ENCODE measurements around the gene RNMT. TPM values are rescaled to one million over a fixed set of nuclear protein-coding genes. Genes with fewer than 3 reads are reported as not detected.

RNMT gene
- total and polyA plus RNA-seq, 2 experiments from 2014 or later, result 40.7 to 188 TPM

GRCh38 chr18:13703899-13704298 lies 22.6 kb upstream of the RNMT start:
- H3K27ac ChIP-seq (ENCODE audit: low read depth), result no peak overlapping the region
- H2AFZ ChIP-seq, result no peak overlapping the region
- H3K27me3 Mint-ChIP-seq (ENCODE audit: insufficient read depth, low read depth, poor library complexity), result no peaks in the 10 kb centered on the region
- H3K27me3 ChIP-seq (ENCODE audit: insufficient read depth), result no peaks in the 10 kb centered on the region
- peaks cover 78% of the 10 kb centered on the region for H3K9me3 Mint-ChIP-seq
- H3K4me3 ChIP-seq, result no peak overlapping the region
- DNase-seq (ENCODE audit: low spot score) (peak; percentile 49), ATAC-seq (no peak)
- H3K36me3 ChIP-seq (ENCODE audit: insufficient read depth), result peaks cover 8% of the 10 kb centered on the region
- H3K4me2 ChIP-seq, result no peak overlapping the region
- H3K9me2 ChIP-seq (ENCODE audit: insufficient read depth), result no peaks in the 10 kb centered on the region
- H3K4me1 ChIP-seq (ENCODE audit: insufficient read depth), result no peaks in the 10 kb centered on the region
- peaks cover 80% of the 10 kb centered on the region for H3K79me2 ChIP-seq (replicated peaks; ENCODE audit: insufficient read depth)
- H3K36me3 Mint-ChIP-seq (ENCODE audit: low read depth), result peaks cover 74% of the 10 kb centered on the region
- no peaks in the 10 kb centered on the region for H3K4me1 Mint-ChIP-seq
- no peak for TF ChIP-seq JUNB (IDR thresholded peaks at IDR 0.05; ENCODE audit: unreplicated experiment)
- no peak for TF ChIP-seq POLR2AphosphoS5 (IDR thresholded peaks at IDR 0.05; ENCODE audit: low read depth)
- no peak for TF ChIP-seq ZNF114 (CRISPR knock-in tag; IDR thresholded peaks at IDR 0.05)
- TF ChIP-seq NANOG (IDR thresholded peaks at IDR 0.05; ENCODE audit: borderline replicate concordance), result no peak
- no peak for TF ChIP-seq EZH2 (IDR thresholded peaks at IDR 0.05; ENCODE audit: low read depth, unreplicated experiment)
- no peaks in the 10 kb centered on the region for H3F3A ChIP-seq (replicated peaks; ENCODE audit: low read depth)
- no peak overlapping the region for H3K27ac Mint-ChIP-seq
- no peak overlapping the region for H3K4me3 Mint-ChIP-seq
- H4K20me1 ChIP-seq (replicated peaks; ENCODE audit: insufficient read depth), result no peaks in the 10 kb centered on the region

- peaks cover 9% of the 10 kb centered on the region; the same call in 1 of the 2 replicates for H4K20me1 ChIP-seq (replicated peaks; ENCODE audit: insufficient read depth)
- no peaks in the 10 kb centered on the region for H3F3A ChIP-seq (replicated peaks; ENCODE audit: low read depth)
- no peak overlapping the region for H2AFZ ChIP-seq
- H3K9me2 ChIP-seq (ENCODE audit: insufficient read depth), result no peaks in the 10 kb centered on the region
- peaks cover 2% of the 10 kb centered on the region for H3K27me3 Mint-ChIP-seq (ENCODE audit: insufficient read depth, low read depth, poor library complexity)
- H3K4me1 ChIP-seq (ENCODE audit: insufficient read depth), result peaks cover 9% of the 10 kb centered on the region; the same call in 1 of the 2 replicates
- no peak overlapping the region for H3K27ac ChIP-seq (ENCODE audit: low read depth)
- no peak overlapping the region for H3K4me3 Mint-ChIP-seq
- peaks cover 19% of the 10 kb centered on the region for H3K4me1 Mint-ChIP-seq
- H3K36me3 Mint-ChIP-seq (ENCODE audit: low read depth), result peaks cover 34% of the 10 kb centered on the region
- no peak overlapping the region for H3K4me2 ChIP-seq
- no peak for DNase-seq (ENCODE audit: low spot score)
- H3K36me3 ChIP-seq (ENCODE audit: insufficient read depth), result no peaks in the 10 kb centered on the region; the same call in 1 of the 2 replicates
- no peak overlapping the region for H3K4me3 ChIP-seq
- peaks cover 23% of the 10 kb centered on the region for H3K9me3 Mint-ChIP-seq
- H3K79me2 ChIP-seq (replicated peaks; ENCODE audit: insufficient read depth), result peaks cover 96% of the 10 kb centered on the region
- ATAC-seq, result no peak
- no peaks in the 10 kb centered on the region for H3K27me3 ChIP-seq (ENCODE audit: insufficient read depth)
- H3K27ac Mint-ChIP-seq, result no peak overlapping the region
- TF ChIP-seq EZH2 (IDR thresholded peaks at IDR 0.05; ENCODE audit: low read depth, unreplicated experiment), result no peak
- no peak for TF ChIP-seq JUNB (IDR thresholded peaks at IDR 0.05; ENCODE audit: unreplicated experiment)
- no peak for TF ChIP-seq ZNF462 (CRISPR knock-in tag; IDR thresholded peaks at IDR 0.05)
- TF ChIP-seq CTCF (conservative IDR thresholded peaks at IDR 0.05; ENCODE audit: low read depth in 2 of 2), result no peak
- no peak for TF ChIP-seq STAT1 (IDR thresholded peaks at IDR 0.05; ENCODE audit: unreplicated experiment)
- no peak for TF ChIP-seq EZH2phosphoT487 (IDR thresholded peaks at IDR 0.05; ENCODE audit: unreplicated experiment)
- TF ChIP-seq NANOG (IDR thresholded peaks at IDR 0.05; ENCODE audit: borderline replicate concordance), result no peak
- TF ChIP-seq POLR2AphosphoS5 (IDR thresholded peaks at IDR 0.05; ENCODE audit: low read depth), result no peak
- no peak for TF ChIP-seq CREB1 (CRISPR knock-in tag; IDR thresholded peaks at IDR 0.05; ENCODE audit: low read depth)
- no peak for TF ChIP-seq ZNF331 (CRISPR knock-in tag; IDR thresholded peaks at IDR 0.05; ENCODE audit: low read depth)
- TF ChIP-seq ETS1 (IDR thresholded peaks at IDR 0.05), result no peak
- no peak for TF ChIP-seq ZNF114 (CRISPR knock-in tag; IDR thresholded peaks at IDR 0.05)
These were observed 16.1 kb upstream of the RNMT start for GRCh38 chr18:13710414-13710831.
